Fibroblast of lung (primary cell): ENCODE results near the gene OR5K4.

Experiments used
- EZH2 ChIP-seq: IDR thresholded peaks from 2 replicates; pipeline ENCODE4 v1.5.1; 2012; ENCODE audit warnings: low read length, control low read depth, mild to moderate bottlenecking; ENCODE audit errors: missing control alignments
- TF ChIP-seq, protein P1 (sequence below), 2 donors: IDR thresholded peaks in 1 of 2; conservative IDR thresholded peaks in 1 of 2; 1 replicate in 1 of 2; 2 replicates in 1 of 2; pipeline ENCODE4 v1.5.1; 2011 to 2012; ENCODE audit warnings: low read length in 2 of 2, control low read depth in 1 of 2, inconsistent platforms in 1 of 2, low read depth in 1 of 2, mild to moderate bottlenecking in 1 of 2

DNA sequence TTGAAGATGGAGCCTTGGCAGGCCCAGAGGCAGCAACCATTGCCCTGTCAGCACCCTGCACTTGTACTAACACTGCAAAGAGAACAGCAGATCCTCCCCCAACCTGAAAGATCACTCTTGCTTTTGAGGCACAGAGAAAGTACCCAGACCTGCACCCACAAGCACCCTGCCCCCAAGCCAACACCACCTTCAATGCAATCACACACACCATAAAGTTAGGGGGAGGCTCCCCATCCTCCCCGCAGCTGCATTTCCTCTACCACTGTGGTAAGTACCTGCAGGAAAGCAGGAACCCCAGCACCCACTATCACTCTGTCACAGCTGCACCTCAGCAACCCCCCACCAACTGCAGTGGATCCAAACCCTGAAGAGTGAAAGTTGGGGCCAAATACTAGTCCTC lies 48.9 kb downstream of the OR5K4 start:
- TF ChIP-seq, protein P1, sequence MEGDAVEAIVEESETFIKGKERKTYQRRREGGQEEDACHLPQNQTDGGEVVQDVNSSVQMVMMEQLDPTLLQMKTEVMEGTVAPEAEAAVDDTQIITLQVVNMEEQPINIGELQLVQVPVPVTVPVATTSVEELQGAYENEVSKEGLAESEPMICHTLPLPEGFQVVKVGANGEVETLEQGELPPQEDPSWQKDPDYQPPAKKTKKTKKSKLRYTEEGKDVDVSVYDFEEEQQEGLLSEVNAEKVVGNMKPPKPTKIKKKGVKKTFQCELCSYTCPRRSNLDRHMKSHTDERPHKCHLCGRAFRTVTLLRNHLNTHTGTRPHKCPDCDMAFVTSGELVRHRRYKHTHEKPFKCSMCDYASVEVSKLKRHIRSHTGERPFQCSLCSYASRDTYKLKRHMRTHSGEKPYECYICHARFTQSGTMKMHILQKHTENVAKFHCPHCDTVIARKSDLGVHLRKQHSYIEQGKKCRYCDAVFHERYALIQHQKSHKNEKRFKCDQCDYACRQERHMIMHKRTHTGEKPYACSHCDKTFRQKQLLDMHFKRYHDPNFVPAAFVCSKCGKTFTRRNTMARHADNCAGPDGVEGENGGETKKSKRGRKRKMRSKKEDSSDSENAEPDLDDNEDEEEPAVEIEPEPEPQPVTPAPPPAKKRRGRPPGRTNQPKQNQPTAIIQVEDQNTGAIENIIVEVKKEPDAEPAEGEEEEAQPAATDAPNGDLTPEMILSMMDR (conservative IDR thresholded peaks at IDR 0.05 in 1 of 2, IDR thresholded peaks at IDR 0.05 in 1 of 2; ENCODE audit: low read depth in 1 of 2, low read length in 2 of 2): no peak
- no peak for TF ChIP-seq EZH2
